Stimulated activated effector memory CD8-positive, alpha-beta T cell treated with anti-CD3 and anti-CD28 coated beads, Interleukin-12 subunit alpha, Interleukin-12 subunit beta, amount 100 ng/mL, for 72 hours (primary cell): ENCODE results near the gene ATP6V0B.

Source experiments
- ATAC-seq: fragments of 150-1000 bp; cut with Tn5 transposase; 2 replicates; pipeline ENCODE4 v1.10.0; 2021
- DNase-seq, 2 donors: peaks; one replicate each; pipeline ENCODE4 v3.0.0; 2021 to 2022; ENCODE audit warnings: low spot score in 2 of 2
- H3K27ac Mint-ChIP-seq: one replicate; pipeline ENCODE4 v1.8.0; 2022; ENCODE audit warnings: mild to moderate bottlenecking, mixed read lengths
- H3K36me3 Mint-ChIP-seq: one replicate; pipeline ENCODE4 v1.8.0; 2022; ENCODE audit warnings: mild to moderate bottlenecking, mixed read lengths
- H3K4me1 Mint-ChIP-seq: one replicate; pipeline ENCODE4 v1.8.0; 2022; ENCODE audit warnings: mixed read lengths
- H3K4me3 Mint-ChIP-seq: one replicate; pipeline ENCODE4 v1.8.0; 2022; ENCODE audit warnings: mild to moderate bottlenecking, mixed read lengths
- H3K9me3 Mint-ChIP-seq: one replicate; pipeline ENCODE4 v1.8.0; 2022; ENCODE audit warnings: mixed read lengths

The ATP6V0B gene

GRCh38 chr1:43995984-43996732, 21.4 kb downstream of the ATP6V0B start:
- Mint-ChIP-seq H3K4me3 (no peak overlapping the region), H3K4me1 (peaks cover 20% of the 10 kb centered on the region), H3K9me3 (no peaks in the 10 kb centered on the region), H3K36me3 (peaks cover 14% of the 10 kb centered on the region), H3K27ac (no peak overlapping the region)
- ATAC-seq = no peak
- no peak for DNase-seq

DNA sequence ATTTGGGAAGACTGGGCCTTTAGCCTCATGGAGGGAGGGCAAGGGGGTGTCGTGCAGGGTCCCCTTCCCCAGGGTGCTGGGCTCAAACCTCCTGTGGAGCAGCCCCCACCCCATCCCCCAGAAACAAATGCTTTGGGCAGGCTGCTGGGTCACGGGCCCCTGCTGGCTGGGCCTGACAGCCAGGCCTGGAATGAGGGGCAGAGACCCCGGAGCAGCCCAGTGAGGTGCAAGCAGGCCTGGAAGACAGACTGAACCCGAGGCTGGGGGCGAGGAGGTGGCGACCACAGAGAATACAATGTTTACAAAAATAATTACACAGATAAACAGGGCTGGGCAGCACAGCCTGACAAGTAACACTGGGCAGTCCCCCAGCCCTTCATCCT, 22.0 kb downstream of the ATP6V0B start:
- H3K36me3 Mint-ChIP-seq = peaks cover 10% of the 10 kb centered on the region
- ATAC-seq = no peak

GRCh38 chr1:43997295-43997999, 22.7 kb downstream of the ATP6V0B start:
- peaks cover 9% of the 10 kb centered on the region for H3K4me1 Mint-ChIP-seq
- no peaks in the 10 kb centered on the region for H3K9me3 Mint-ChIP-seq
- DNase-seq (no peak), ATAC-seq (no peak)
- peaks cover 6% of the 10 kb centered on the region for H3K36me3 Mint-ChIP-seq
- no peak overlapping the region for H3K27ac Mint-ChIP-seq
- H3K4me3 Mint-ChIP-seq = no peak overlapping the region

More for the DNA sequence above, 22.0 kb downstream of the ATP6V0B start:
- no peak for DNase-seq
- H3K9me3 Mint-ChIP-seq = no peaks in the 10 kb centered on the region
- H3K4me1 Mint-ChIP-seq = peaks cover 16% of the 10 kb centered on the region
- no peak overlapping the region for H3K4me3 Mint-ChIP-seq
- no peak overlapping the region for H3K27ac Mint-ChIP-seq

DNA sequence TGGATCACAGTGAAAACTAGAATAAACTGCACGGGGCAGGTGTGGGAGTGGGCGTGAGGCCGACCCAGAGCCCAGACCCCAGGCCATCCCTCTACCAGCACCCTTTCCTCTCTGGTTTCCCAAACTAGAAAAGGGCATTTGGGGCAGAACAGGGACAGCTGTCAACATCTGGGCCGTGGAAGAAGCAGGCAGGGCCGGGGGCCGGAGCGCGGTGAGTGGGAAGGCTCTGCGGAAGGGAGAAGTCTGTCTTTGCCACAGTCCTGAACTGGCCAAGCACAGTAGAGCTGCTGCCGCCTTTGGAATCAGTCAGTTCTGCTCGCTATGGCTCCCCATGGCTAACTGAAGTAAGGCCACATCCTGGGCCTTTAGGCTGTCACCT, 23.2 kb downstream of the ATP6V0B start:
- Mint-ChIP-seq H3K9me3 (no peaks in the 10 kb centered on the region), H3K4me3 (no peak overlapping the region), H3K36me3 (peaks cover 6% of the 10 kb centered on the region), H3K4me1 (peaks cover 6% of the 10 kb centered on the region), H3K27ac (no peak overlapping the region)
- ATAC-seq = no peak
- no peak for DNase-seq

GRCh38 chr1:43999455-43999854, 24.7 kb downstream of the ATP6V0B start:
- Mint-ChIP-seq H3K4me3 (no peak overlapping the region), H3K36me3 (peaks cover 5% of the 10 kb centered on the region), H3K9me3 (no peaks in the 10 kb centered on the region), H3K4me1 (peaks cover 6% of the 10 kb centered on the region), H3K27ac (no peak overlapping the region)
- DNase-seq = no peak
- no peak for ATAC-seq

- Mint-ChIP-seq H3K4me3 (no peak overlapping the region), H3K36me3 (no peaks in the 10 kb centered on the region), H3K27ac (no peak overlapping the region), H3K4me1 (peaks cover 6% of the 10 kb centered on the region), H3K9me3 (no peaks in the 10 kb centered on the region)
- ATAC-seq (no peak), DNase-seq (no peak)
Measured at GRCh38 chr1:44000122-44000665, 25.4 kb downstream of the ATP6V0B start.

GRCh38 chr1:44002165-44002564, 27.4 kb downstream of the ATP6V0B start:
- no peak overlapping the region for H3K4me3 Mint-ChIP-seq
- peaks cover 6% of the 10 kb centered on the region for H3K4me1 Mint-ChIP-seq
- H3K36me3 Mint-ChIP-seq = no peaks in the 10 kb centered on the region
- no peak for ATAC-seq
- no peak for DNase-seq
- no peak overlapping the region for H3K27ac Mint-ChIP-seq
- no peaks in the 10 kb centered on the region for H3K9me3 Mint-ChIP-seq

- ATAC-seq = no peak
- Mint-ChIP-seq H3K4me3 (no peak overlapping the region), H3K27ac (no peak overlapping the region)
Measured at GRCh38 chr1:44002606-44003157, 27.9 kb downstream of the ATP6V0B start.

GRCh38 chr1:44008259-44008658, 33.5 kb downstream of the ATP6V0B start:
- Mint-ChIP-seq H3K4me1 (no peaks in the 10 kb centered on the region), H3K9me3 (no peaks in the 10 kb centered on the region), H3K27ac (peak overlapping the region; percentile 62), H3K4me3 (no peak overlapping the region), H3K36me3 (no peaks in the 10 kb centered on the region)
- no peak for ATAC-seq
- no peak for DNase-seq

More at GRCh38 chr1:44002606-44003157, 27.9 kb downstream of the ATP6V0B start:
- Mint-ChIP-seq H3K4me1 (peaks cover 6% of the 10 kb centered on the region), H3K9me3 (no peaks in the 10 kb centered on the region), H3K36me3 (no peaks in the 10 kb centered on the region)
- no peak for DNase-seq

DNA sequence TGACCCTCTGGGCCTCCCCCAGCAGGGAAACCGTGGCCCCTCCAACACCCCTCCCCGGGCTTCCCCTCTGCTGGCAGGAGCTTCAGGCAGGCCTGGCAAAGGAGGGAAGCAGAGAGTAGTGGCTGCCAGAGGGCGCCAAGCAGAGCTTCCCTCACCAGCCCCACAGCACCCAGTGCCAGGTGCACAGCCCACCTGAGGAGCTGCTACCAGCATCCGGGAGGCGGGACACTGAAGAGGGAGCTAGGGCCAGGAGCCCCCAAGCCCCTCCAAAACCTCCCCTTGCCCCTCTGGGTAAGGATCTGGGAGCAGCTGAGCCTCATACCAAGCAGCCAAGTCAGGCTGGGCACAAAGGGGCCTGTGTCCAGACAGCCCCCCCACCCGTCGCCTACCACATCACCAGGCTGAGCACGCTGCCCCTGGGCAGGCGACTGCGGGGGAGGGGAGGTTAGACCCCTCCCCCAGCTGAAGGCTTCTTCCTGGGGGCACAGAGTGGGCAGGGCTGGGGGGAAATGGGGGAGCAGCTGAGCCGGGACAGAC, 36.2 kb downstream of the ATP6V0B start:
- Mint-ChIP-seq H3K36me3 (no peaks in the 10 kb centered on the region), H3K4me3 (no peak overlapping the region), H3K27ac (no peak overlapping the region), H3K4me1 (no peaks in the 10 kb centered on the region), H3K9me3 (no peaks in the 10 kb centered on the region)
- ATAC-seq (no peak), DNase-seq (no peak)

DNA sequence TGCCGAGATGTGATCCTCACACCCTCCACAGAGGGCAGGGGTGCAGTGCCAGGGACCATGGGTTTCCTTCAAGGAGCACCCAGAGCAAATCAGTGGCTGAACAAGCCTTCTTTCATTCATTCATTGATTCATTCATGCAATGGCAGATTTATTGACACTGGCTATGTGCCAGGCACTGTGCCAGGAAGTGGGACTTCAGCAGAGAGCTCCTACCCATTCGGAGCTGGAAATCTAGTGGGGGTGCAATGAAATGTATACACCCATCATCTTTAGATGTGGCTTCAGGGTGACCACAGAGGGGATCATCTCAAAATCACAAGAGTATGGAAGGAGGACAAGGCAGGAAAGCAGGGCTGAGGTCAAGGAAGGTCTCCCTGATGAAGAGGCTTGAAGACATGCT, 37.6 kb downstream of the ATP6V0B start:
- H3K9me3 Mint-ChIP-seq = no peaks in the 10 kb centered on the region
- no peak overlapping the region for H3K4me3 Mint-ChIP-seq
- no peak overlapping the region for H3K27ac Mint-ChIP-seq
- no peaks in the 10 kb centered on the region for H3K4me1 Mint-ChIP-seq
- ATAC-seq (no peak), DNase-seq (no peak)
- no peaks in the 10 kb centered on the region for H3K36me3 Mint-ChIP-seq

GRCh38 chr1:44012941-44013609, 38.3 kb downstream of the ATP6V0B start:
- ATAC-seq = no peak
- H3K36me3 Mint-ChIP-seq = no peaks in the 10 kb centered on the region
- no peak for DNase-seq
- no peak overlapping the region for H3K4me3 Mint-ChIP-seq
- no peaks in the 10 kb centered on the region for H3K9me3 Mint-ChIP-seq
- H3K27ac Mint-ChIP-seq = no peak overlapping the region
- no peaks in the 10 kb centered on the region for H3K4me1 Mint-ChIP-seq

GRCh38 chr1:44013949-44014348, 39.2 kb downstream of the ATP6V0B start:
- no peak for DNase-seq
- Mint-ChIP-seq H3K4me1 (no peaks in the 10 kb centered on the region), H3K9me3 (no peaks in the 10 kb centered on the region), H3K27ac (peak overlapping the region; percentile 41), H3K4me3 (no peak overlapping the region), H3K36me3 (no peaks in the 10 kb centered on the region)
- no peak for ATAC-seq

GRCh38 chr1:44014365-44015104, 39.8 kb downstream of the ATP6V0B start:
- H3K27ac Mint-ChIP-seq = peak overlapping the region; percentile 41
- H3K4me1 Mint-ChIP-seq = no peaks in the 10 kb centered on the region
- DNase-seq (no peak), ATAC-seq (no peak)
- H3K36me3 Mint-ChIP-seq = no peaks in the 10 kb centered on the region
- no peaks in the 10 kb centered on the region for H3K9me3 Mint-ChIP-seq
- H3K4me3 Mint-ChIP-seq = no peak overlapping the region
